Liver (tissue), 9 donors: ENCODE measurements around the gene IL1RAPL2. TPM values are rescaled to one million over a fixed set of nuclear protein-coding genes. Genes with fewer than 3 reads are reported as not detected.

Experiments
- DNase-seq: peaks from one replicate; pipeline ENCODE4 v3.0.0-alpha.2; 2017; ENCODE audit warnings: low spot score
- H3K27ac ChIP-seq, 2 donors: one replicate each; pipeline ENCODE4 v1.7.0; 2013; ENCODE audit warnings: inconsistent platforms in 2 of 2, low read length in 2 of 2, control low read depth in 1 of 2, low read depth in 1 of 2, mild to moderate bottlenecking in 1 of 2
- H3K27me3 ChIP-seq, 4 donors: one replicate each; pipeline versions ENCODE4 v1.6.1 to v1.7.0; 2013; ENCODE audit warnings: low read length in 3 of 4, inconsistent platforms in 1 of 4, mild to moderate bottlenecking in 1 of 4, moderate library complexity in 1 of 4; ENCODE audit not compliant: control insufficient read depth in 4 of 4, insufficient read depth in 4 of 4
- H3K36me3 ChIP-seq, 4 donors: one replicate each; pipeline versions ENCODE4 v1.6.1 to v1.7.0; 2013; ENCODE audit warnings: low read length in 3 of 4, mild to moderate bottlenecking in 3 of 4, low read depth in 1 of 4, moderate library complexity in 1 of 4; ENCODE audit not compliant: control insufficient read depth in 4 of 4, insufficient read depth in 3 of 4
- H3K4me1 ChIP-seq, 4 donors: one replicate each; pipeline versions ENCODE4 v1.6.1 to v1.7.0; 2013; ENCODE audit warnings: low read length in 3 of 4, mild to moderate bottlenecking in 3 of 4, moderate library complexity in 1 of 4; ENCODE audit not compliant: control insufficient read depth in 4 of 4, insufficient read depth in 4 of 4
- H3K4me3 ChIP-seq, 3 donors: one replicate each; pipeline versions ENCODE4 v1.6.1 to v1.7.0; 2013; ENCODE audit warnings: low read length in 3 of 3, control low read depth in 1 of 3, low read depth in 1 of 3, mild to moderate bottlenecking in 1 of 3
- H3K9ac ChIP-seq, 2 donors: one replicate each; pipeline ENCODE4 v1.7.0; 2013; ENCODE audit warnings: low read length in 2 of 2, mild to moderate bottlenecking in 2 of 2, moderate library complexity in 2 of 2, control low read depth in 1 of 2, low read depth in 1 of 2
- H3K9me3 ChIP-seq, 4 donors: one replicate each; pipeline versions ENCODE4 v1.6.1 to v1.7.0; 2013; ENCODE audit warnings: low read length in 3 of 4; ENCODE audit not compliant: control insufficient read depth in 4 of 4
- ATF3 ChIP-seq: IDR thresholded peaks from 2 replicates; pipeline ENCODE4 v1.6.1; 2016; ENCODE audit warnings: antibody characterized with exemption
- CTCF ChIP-seq: fragments of 150-350 bp; IDR thresholded peaks from 2 replicates; pipeline ENCODE4 v1.5.1; 2017; ENCODE audit warnings: improper control_type of control experiment, low read depth, low read length; ENCODE audit not compliant: missing input control
- EGR1 ChIP-seq, 2 donors: IDR thresholded peaks; 2 replicates each; pipeline ENCODE4 v1.6.1; 2016 to 2018; ENCODE audit warnings: antibody characterized with exemption in 2 of 2, low read depth in 2 of 2
- FOXA1 ChIP-seq: IDR thresholded peaks from 2 replicates; pipeline ENCODE4 v1.6.1; 2016; ENCODE audit warnings: antibody characterized with exemption
- FOXA2 ChIP-seq: IDR thresholded peaks from 2 replicates; pipeline ENCODE4 v1.6.1; 2016; ENCODE audit warnings: antibody characterized with exemption
- HNF4A ChIP-seq, 2 donors: conservative IDR thresholded peaks; 2 replicates each; pipeline ENCODE4 v1.6.1; 2016; ENCODE audit warnings: antibody characterized with exemption in 2 of 2, mild to moderate bottlenecking in 2 of 2
- HNF4G ChIP-seq: IDR thresholded peaks from 2 replicates; pipeline ENCODE4 v1.6.1; 2016; ENCODE audit warnings: antibody characterized with exemption
- JUND ChIP-seq, 2 donors: IDR thresholded peaks; 2 replicates each; pipeline ENCODE4 v1.6.1; 2016; ENCODE audit warnings: antibody characterized with exemption in 2 of 2
- MAX ChIP-seq: IDR thresholded peaks from 2 replicates; pipeline ENCODE4 v1.6.1; 2016; ENCODE audit warnings: antibody characterized with exemption
- RAD21 ChIP-seq, 2 donors: IDR thresholded peaks; 2 replicates each; pipeline ENCODE4 v1.6.1; 2016; ENCODE audit warnings: antibody characterized with exemption in 2 of 2, mild to moderate bottlenecking in 2 of 2
- REST ChIP-seq: IDR thresholded peaks from 2 replicates; pipeline ENCODE4 v1.6.1; 2016; ENCODE audit warnings: antibody characterized with exemption, mild to moderate bottlenecking
- SP1 ChIP-seq: IDR thresholded peaks from 2 replicates; pipeline ENCODE4 v1.6.1; 2018; ENCODE audit warnings: antibody characterized with exemption, mild to moderate bottlenecking
- TAF1 ChIP-seq: conservative IDR thresholded peaks from 2 replicates; pipeline ENCODE4 v1.6.1; 2016; ENCODE audit warnings: antibody characterized with exemption, mild to moderate bottlenecking
- ZBTB33 ChIP-seq: IDR thresholded peaks from 2 replicates; pipeline ENCODE4 v1.6.1; 2016; ENCODE audit warnings: antibody characterized with exemption
- WGBS: extraction: QIAGEN DNeasy Blood & Tissue Kit; methylation state at CpG from one replicate; pipeline ENCODE4 v1.1.7; 2013; 5-methylcytosine and 5-hydroxymethylcytosine counted together
- polyA plus RNA-seq, 2 donors: library from polyadenylated mRNA; stranded (reverse) in 1 of 2; unstranded in 1 of 2; fragments of 200-250 nt in 1 of 2; fragments of >200 nt in 1 of 2; fragmentation: Nextera tagmentation in 1 of 2; extraction: Ambion mirVana in 1 of 2; gene quantifications; one replicate each; pipeline versions ENCODE4 v1.2.1 to v1.2.3, GENCODE V29; 2013 to 2015
- total RNA-seq, 2 donors: library from RNA; depleted of rRNA; stranded (reverse); fragments of >200 nt; gene quantifications; one replicate each; pipeline ENCODE4 v1.2.3, GENCODE V29; 2014
- donor health status: healthy.
- donor health status: healthy.
- donor health status: healthy.
- donor health status: healthy.
- donor health status: healthy.

The IL1RAPL2 gene
- total and polyA plus RNA-seq, 4 donors: 0.20 to 1.6 (median 0.91) TPM

- H3K27me3 ChIP-seq: no peaks in the 10 kb centered on the region
- TF ChIP-seq RAD21 (IDR thresholded peaks at IDR 0.05) (no peak), HNF4G (no peak), CTCF (no peak), MAX (no peak), EGR1 (IDR thresholded peaks at IDR 0.05; ENCODE audit: low read depth in 2 of 2) (no peak), HNF4A (conservative IDR thresholded peaks at IDR 0.05) (no peak), SP1 (no peak), TAF1 (no peak), ATF3 (no peak), JUND (IDR thresholded peaks at IDR 0.05) (no peak), FOXA1 (no peak)
- no peak overlapping the region for H3K27ac ChIP-seq
- 84% methylated on average over 9 of the region's 9 CpGs for WGBS
- H3K9ac ChIP-seq: no peak overlapping the region
- peaks cover 0 to 2% (median 0%) of the 10 kb centered on the region in 4 donors for H3K4me1 ChIP-seq
- DNase-seq: no peak
- no peak overlapping the region for H3K4me3 ChIP-seq
- H3K36me3 ChIP-seq: no peaks in the 10 kb centered on the region
- no peaks in the 10 kb centered on the region for H3K9me3 ChIP-seq
Observed at GRCh38 chrX:104695593-104695992, 129.6 kb downstream of the IL1RAPL2 start.

GRCh38 chrX:104696667-104697066 lies 130.7 kb downstream of the IL1RAPL2 start:
- H3K9me3 ChIP-seq: no peaks in the 10 kb centered on the region
- DNase-seq: no peak
- H3K27ac ChIP-seq: no peak overlapping the region
- peaks cover 0 to 2% (median 0%) of the 10 kb centered on the region in 4 donors for H3K4me1 ChIP-seq
- no peaks in the 10 kb centered on the region for H3K36me3 ChIP-seq
- H3K4me3 ChIP-seq: no peak overlapping the region
- no peaks in the 10 kb centered on the region for H3K27me3 ChIP-seq
- no peak overlapping the region for H3K9ac ChIP-seq
- 6% methylated on average over 1 of the region's 1 CpG for WGBS
- TF ChIP-seq FOXA1: no peak
- peak in 1 of 2 donors; percentile 9 for TF ChIP-seq RAD21 (IDR thresholded peaks at IDR 0.05)

- H3K36me3 ChIP-seq: no peaks in the 10 kb centered on the region
- no peak for TF ChIP-seq TAF1
- no peak for TF ChIP-seq JUND (IDR thresholded peaks at IDR 0.05)
- no peak for TF ChIP-seq REST
- no peak for TF ChIP-seq MAX
- TF ChIP-seq RAD21 (IDR thresholded peaks at IDR 0.05): no peak
- TF ChIP-seq ZBTB33: no peak
- TF ChIP-seq HNF4A (conservative IDR thresholded peaks at IDR 0.05): no peak
- no peak for TF ChIP-seq FOXA2
- no peak for DNase-seq
- no peak overlapping the region for H3K27ac ChIP-seq
- H3K9me3 ChIP-seq: no peaks in the 10 kb centered on the region
- no peaks in the 10 kb centered on the region for H3K27me3 ChIP-seq
- no peak overlapping the region for H3K9ac ChIP-seq
- peaks cover 0 to 2% (median 0%) of the 10 kb centered on the region in 4 donors for H3K4me1 ChIP-seq
- no peak overlapping the region for H3K4me3 ChIP-seq
Observed at GRCh38 chrX:104697294-104697693, 131.3 kb downstream of the IL1RAPL2 start.
